HCT116 (cell line): ENCODE results near the gene FAM47E.

ENCODE experiments used
- CEBPB ChIP-seq: IDR thresholded peaks from 2 replicates; pipeline ENCODE4 v1.6.1; 2012; ENCODE audit warnings: low read depth
- CTCF ChIP-seq, 3 experiments: fragments of 200-600 bp in 1 of 3; sonication (generic) in 1 of 3; IDR thresholded peaks in 2 of 3; conservative IDR thresholded peaks in 1 of 3; 2 replicates each; pipeline ENCODE4 v1.5.1; 2012 to 2017; ENCODE audit warnings: low read depth in 2 of 3, low read length in 2 of 3, antibody characterized with exemption in 1 of 3, borderline replicate concordance in 1 of 3, control low read depth in 1 of 3, mild to moderate bottlenecking in 1 of 3, mixed read lengths in 1 of 3, mixed run types in 1 of 3, moderate library complexity in 1 of 3; ENCODE audit not compliant: insufficient read depth in 1 of 3
- EGR1 ChIP-seq: IDR thresholded peaks from 2 replicates; pipeline ENCODE4 v1.6.1; 2012; ENCODE audit warnings: low read depth
- EZH2 ChIP-seq: fragments of 200-600 bp; sonication (generic); IDR thresholded peaks from 2 replicates; pipeline ENCODE4 v1.6.1; 2017; ENCODE audit warnings: antibody characterized with exemption, mixed run types
- EZH2phosphoT487 ChIP-seq: fragments of 200-600 bp; IDR thresholded peaks from 2 replicates; pipeline ENCODE4 v1.6.1; 2018; ENCODE audit warnings: antibody characterized with exemption, borderline replicate concordance
- FOSL1 ChIP-seq: IDR thresholded peaks from 2 replicates; pipeline ENCODE4 v1.6.1; 2012; ENCODE audit warnings: low read depth
- POLR2A ChIP-seq: IDR thresholded peaks from 2 replicates; pipeline ENCODE4 v1.7.0; 2011; ENCODE audit warnings: borderline replicate concordance; ENCODE audit not compliant: insufficient read depth, insufficient read length; ENCODE audit errors: extremely low read depth
- RAD21 ChIP-seq: IDR thresholded peaks from 2 replicates; pipeline ENCODE4 v1.6.1; 2012; ENCODE audit warnings: low read depth, mild to moderate bottlenecking
- REST ChIP-seq: IDR thresholded peaks from 2 replicates; pipeline ENCODE4 v1.6.1; 2012; ENCODE audit warnings: low read depth
- SP1 ChIP-seq: IDR thresholded peaks from 2 replicates; pipeline ENCODE4 v1.6.1; 2012; ENCODE audit warnings: low read depth
- TCF7L2 ChIP-seq: IDR thresholded peaks from 2 replicates; pipeline ENCODE4 v1.7.0; 2011; ENCODE audit warnings: borderline replicate concordance, inconsistent platforms; ENCODE audit not compliant: insufficient read depth, insufficient read length; ENCODE audit errors: extremely low read depth
- ZBTB33 ChIP-seq: IDR thresholded peaks from 2 replicates; pipeline ENCODE4 v1.6.1; 2011; ENCODE audit warnings: mild to moderate bottlenecking, low read length, moderate library complexity; ENCODE audit not compliant: insufficient replicate concordance; ENCODE audit errors: extremely low read depth
- ZNF274 ChIP-seq: fragments of 200-500 bp; sonication (Bioruptor generic); IDR thresholded peaks from 2 replicates; pipeline ENCODE4 v1.6.1; 2014; ENCODE audit warnings: mild to moderate bottlenecking, low read depth, low read length, inconsistent platforms

DNA sequence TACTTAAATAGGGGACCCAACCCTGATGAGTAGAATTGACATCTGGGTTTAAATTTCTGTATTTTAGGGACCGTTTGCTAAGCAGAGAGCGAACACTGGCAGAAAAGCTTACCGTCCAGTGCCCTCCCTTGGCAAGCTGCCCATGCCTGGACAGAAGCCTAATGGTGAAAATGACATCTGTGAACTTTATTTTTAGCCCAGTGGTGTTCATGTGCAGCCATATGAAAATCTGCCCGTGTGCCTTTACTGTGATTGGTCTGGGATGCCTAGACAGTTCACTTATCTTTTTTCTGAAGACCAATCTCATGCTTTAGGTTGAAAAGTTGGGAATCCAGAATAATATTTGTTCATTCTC is 56.1 kb downstream of the FAM47E start:
- TF ChIP-seq EZH2 (no peak), CTCF (IDR thresholded peaks at IDR 0.05 in 2 of 3, conservative IDR thresholded peaks at IDR 0.05 in 1 of 3; ENCODE audit: borderline replicate concordance in 1 of 3, insufficient read depth in 1 of 3, low read depth in 2 of 3, low read length in 2 of 3) (no peak), TCF7L2 (no peak), ZNF274 (no peak), RAD21 (no peak), SP1 (no peak), FOSL1 (no peak), POLR2A (no peak), REST (no peak), EZH2phosphoT487 (no peak), CEBPB (no peak), EGR1 (no peak), ZBTB33 (no peak)
